ENCODE data around the gene CSAG1.
"Not testable (repeated sequence)": the region's sequence is repeated elsewhere in the genome, so short reads cannot be mapped to it uniquely, and the experiment has no call there.

CSAG1 gene

GRCh38 chrX:152733261-152733975, at the start of gene CSAG1, which contains the start of gene MAGEA12:
Gene CSAG1 (minus strand): TSS chrX:152733721. CDS start chrX:152732460, 1,261 bp downstream.
Gene MAGEA12 (plus strand): TSS chrX:152733757. CDS start chrX:152736162, 2,405 bp downstream.
- peak; percentile 95 for DNase-seq

GRCh38 chrX:152769549-152770289, 36.2 kb upstream of the CSAG1 start, which contains the start of gene MAGEA6:
Gene MAGEA6 (minus strand): TSS chrX:152769689. CDS start chrX:152767650, 2,039 bp downstream.
- DNase-seq = not testable (repeated sequence)

- DNase-seq = not testable (repeated sequence)
Observed at GRCh38 chrX:152766562-152766961, 33.0 kb upstream of the CSAG1 start.

- not testable (repeated sequence) for DNase-seq
Observed at GRCh38 chrX:152761582-152761981, 28.1 kb upstream of the CSAG1 start.

GRCh38 chrX:152759544-152759943, 26.0 kb upstream of the CSAG1 start:
- not testable (repeated sequence) for DNase-seq

GRCh38 chrX:152758918-152759317, 25.4 kb upstream of the CSAG1 start, which contains the start of gene CSAG3:
Gene CSAG3 (plus strand): TSS chrX:152759218.
- not testable (repeated sequence) for DNase-seq

GRCh38 chrX:152754871-152755270, 21.4 kb upstream of the CSAG1 start:
- DNase-seq = not testable (repeated sequence)

GRCh38 chrX:152753686-152754650, 20.4 kb upstream of the CSAG1 start, which contains the start of gene MAGEA2:
Gene MAGEA2 (minus strand): TSS chrX:152753842. CDS start chrX:152751363, 2,479 bp downstream.
- not testable (repeated sequence) for DNase-seq

- DNase-seq = no peak
Observed at GRCh38 chrX:152738560-152738959, 5.0 kb upstream of the CSAG1 start.

GRCh38 chrX:152736528-152736927, 3.0 kb upstream of the CSAG1 start:
- DNase-seq = not testable (repeated sequence)

- DNase-seq = no peak
Observed at GRCh38 chrX:152735860-152736511, 2.5 kb upstream of the CSAG1 start.

- no peak for DNase-seq
Observed at GRCh38 chrX:152735101-152735500, 1.6 kb upstream of the CSAG1 start.

GRCh38 chrX:152734143-152734858, 780 bp upstream of the CSAG1 start:
- DNase-seq = not testable (repeated sequence)

- no peak for DNase-seq
Observed at GRCh38 chrX:152725409-152725808, 8.1 kb downstream of the CSAG1 start.

GRCh38 chrX:152713815-152714787, 19.4 kb downstream of the CSAG1 start, which contains the start of gene MAGEA2B:
Gene MAGEA2B (plus strand): TSS chrX:152714628. CDS start chrX:152717107, 2,479 bp downstream.
- not testable (repeated sequence) for DNase-seq

- DNase-seq = not testable (repeated sequence)
Observed at GRCh38 chrX:152713195-152713594, 20.3 kb downstream of the CSAG1 start.

- not testable (repeated sequence) for DNase-seq
Observed at GRCh38 chrX:152709173-152709572, 24.3 kb downstream of the CSAG1 start, which contains the start of gene CSAG2. Gene CSAG2 (minus strand): TSS chrX:152709273. CDS start chrX:152709112, 161 bp downstream.

- not testable (repeated sequence) for DNase-seq
Observed at GRCh38 chrX:152706500-152706899, 27.0 kb downstream of the CSAG1 start.

GRCh38 chrX:152700390-152700789, 33.1 kb downstream of the CSAG1 start:
- not testable (repeated sequence) for DNase-seq
